GM08714 (cell line): ENCODE results near the gene PTGIR.

Source experiments
- H3K4me3 ChIP-seq: fragments of 200-500 bp; sonication (Bioruptor generic); 2 replicates; pipeline ENCODE4 v1.5.1; 2014; ENCODE audit warnings: mild to moderate bottlenecking, low read length, inconsistent platforms
- ZNF274 ChIP-seq: IDR thresholded peaks from 2 replicates; pipeline ENCODE4 v1.6.1; 2012; ENCODE audit warnings: mild to moderate bottlenecking, low read depth, low read length

PTGIR gene

DNA sequence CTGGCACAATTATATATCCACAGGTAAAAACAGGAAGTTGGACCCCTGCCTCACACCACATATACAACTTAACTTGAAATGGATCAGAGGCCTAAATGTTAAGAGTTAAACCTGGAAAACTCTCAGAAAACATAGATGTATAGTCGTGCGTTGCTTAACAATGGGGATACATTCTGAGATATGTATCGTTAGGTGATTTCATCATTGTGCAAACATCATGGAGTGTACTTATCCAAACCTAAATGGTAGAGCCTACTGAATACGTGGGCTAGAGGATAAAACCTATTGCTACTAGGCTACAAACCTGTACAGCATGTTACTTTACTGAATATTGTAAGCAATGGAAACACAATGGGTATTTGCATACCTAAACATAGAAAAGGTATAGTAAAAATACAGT is 38.6 kb downstream of the PTGIR start:
- TF ChIP-seq ZNF274: no peak
- H3K4me3 ChIP-seq: no peak overlapping the region

DNA sequence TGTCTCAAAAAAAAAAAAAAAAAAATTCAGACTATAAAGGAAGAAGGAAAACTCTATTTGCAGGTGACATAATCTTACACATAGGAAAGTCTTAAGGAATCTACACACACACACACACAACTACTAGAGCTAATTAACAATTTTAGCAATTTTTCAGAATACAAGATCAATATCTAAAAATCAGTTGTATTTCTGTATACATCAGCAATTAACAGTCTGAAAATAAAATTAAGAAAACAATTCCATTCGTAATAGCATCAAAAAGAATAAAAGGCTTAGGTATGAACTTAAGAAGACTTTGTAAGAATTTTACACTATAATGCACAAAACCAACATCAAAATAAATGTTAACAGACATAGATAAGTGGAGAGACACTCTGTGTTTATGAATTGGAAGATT is 39.4 kb downstream of the PTGIR start:
- H3K4me3 ChIP-seq: no peak overlapping the region
- TF ChIP-seq ZNF274: no peak

DNA sequence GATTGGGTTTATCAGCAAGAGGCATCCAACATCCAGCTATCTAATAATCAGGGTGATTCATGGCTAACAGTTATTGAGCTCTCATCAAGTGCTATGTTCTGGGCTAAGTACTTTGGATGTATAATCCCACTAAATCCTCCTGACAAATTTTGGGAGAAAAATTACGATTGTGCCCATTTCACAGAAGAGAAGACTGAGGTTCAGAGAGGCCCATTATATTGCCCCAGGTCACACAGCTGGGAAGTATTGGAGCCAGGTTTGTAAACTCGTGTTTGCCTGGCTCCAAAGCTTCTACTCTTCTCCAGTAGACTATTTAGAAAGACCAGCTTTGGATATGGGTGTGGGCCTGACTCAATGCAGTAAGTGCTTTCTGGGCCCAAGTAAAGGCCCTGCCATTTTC is 44.6 kb downstream of the PTGIR start:
- H3K4me3 ChIP-seq: no peak overlapping the region
- TF ChIP-seq ZNF274: no peak

DNA sequence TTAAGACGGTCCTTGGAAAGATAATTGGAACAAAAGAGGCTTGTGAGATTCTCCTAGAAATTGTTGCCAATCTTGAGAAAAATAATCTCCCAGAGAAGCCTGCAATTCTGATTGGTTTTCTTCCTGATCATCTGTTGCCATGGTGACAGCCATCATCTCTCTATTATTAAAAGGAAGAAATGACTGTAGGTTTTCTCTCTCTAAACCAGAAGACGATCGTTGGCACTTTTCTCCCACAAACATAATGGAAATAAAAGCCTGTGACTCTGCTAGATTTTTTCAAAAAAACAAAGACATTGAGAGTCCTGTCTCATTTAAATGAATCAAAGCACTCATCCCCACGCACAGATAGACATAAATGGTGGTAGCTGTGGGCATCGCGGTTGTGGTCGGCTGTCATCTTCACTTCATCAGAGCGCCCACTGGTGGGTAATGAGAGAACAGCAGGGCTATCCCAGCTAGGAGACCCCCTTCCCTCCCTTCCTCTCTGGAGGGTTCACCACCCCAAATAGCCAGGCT is 45.5 kb downstream of the PTGIR start:
- H3K4me3 ChIP-seq: no peak overlapping the region
- TF ChIP-seq ZNF274: no peak

DNA sequence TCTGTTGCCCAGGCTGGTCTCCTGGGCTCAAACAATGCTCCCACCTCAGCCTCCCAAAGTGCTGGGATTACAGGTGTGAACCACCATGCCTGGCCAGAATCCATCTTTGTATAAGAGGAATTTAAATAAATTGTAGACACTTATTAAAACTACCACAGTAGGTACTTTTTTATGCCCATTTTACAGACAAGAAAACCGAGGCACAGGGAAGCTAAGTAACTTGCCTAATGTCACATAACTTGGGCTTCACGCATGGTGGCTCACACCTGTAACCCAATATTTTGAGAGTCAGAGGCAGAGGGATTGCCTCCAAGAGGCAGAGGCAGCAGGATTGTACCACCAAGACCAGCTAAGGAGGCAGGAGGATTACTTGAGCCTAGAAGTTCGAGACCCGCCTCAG is 46.4 kb downstream of the PTGIR start:
- H3K4me3 ChIP-seq: no peak overlapping the region
- TF ChIP-seq ZNF274: no peak

DNA sequence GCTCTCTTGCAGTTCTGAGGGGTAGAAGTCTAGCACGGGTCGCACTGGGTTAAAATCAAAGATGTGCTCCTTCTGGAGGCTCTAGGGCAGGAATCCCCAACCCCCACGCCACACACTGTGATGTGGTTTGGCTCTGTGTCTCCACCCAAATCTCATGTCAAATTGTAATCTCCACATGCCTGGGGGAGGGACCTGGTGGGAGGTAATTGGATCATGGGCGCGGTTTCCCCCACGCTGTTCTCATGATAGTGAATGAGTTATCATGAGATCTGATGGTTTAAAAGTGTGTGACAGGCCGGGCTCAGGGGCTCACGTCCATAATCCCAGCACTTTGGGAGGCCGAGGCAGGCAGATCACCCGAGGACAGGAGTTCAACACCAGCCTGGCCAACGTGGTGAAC is 50.4 kb downstream of the PTGIR start:
- no peak overlapping the region for H3K4me3 ChIP-seq
- TF ChIP-seq ZNF274: no peak

DNA sequence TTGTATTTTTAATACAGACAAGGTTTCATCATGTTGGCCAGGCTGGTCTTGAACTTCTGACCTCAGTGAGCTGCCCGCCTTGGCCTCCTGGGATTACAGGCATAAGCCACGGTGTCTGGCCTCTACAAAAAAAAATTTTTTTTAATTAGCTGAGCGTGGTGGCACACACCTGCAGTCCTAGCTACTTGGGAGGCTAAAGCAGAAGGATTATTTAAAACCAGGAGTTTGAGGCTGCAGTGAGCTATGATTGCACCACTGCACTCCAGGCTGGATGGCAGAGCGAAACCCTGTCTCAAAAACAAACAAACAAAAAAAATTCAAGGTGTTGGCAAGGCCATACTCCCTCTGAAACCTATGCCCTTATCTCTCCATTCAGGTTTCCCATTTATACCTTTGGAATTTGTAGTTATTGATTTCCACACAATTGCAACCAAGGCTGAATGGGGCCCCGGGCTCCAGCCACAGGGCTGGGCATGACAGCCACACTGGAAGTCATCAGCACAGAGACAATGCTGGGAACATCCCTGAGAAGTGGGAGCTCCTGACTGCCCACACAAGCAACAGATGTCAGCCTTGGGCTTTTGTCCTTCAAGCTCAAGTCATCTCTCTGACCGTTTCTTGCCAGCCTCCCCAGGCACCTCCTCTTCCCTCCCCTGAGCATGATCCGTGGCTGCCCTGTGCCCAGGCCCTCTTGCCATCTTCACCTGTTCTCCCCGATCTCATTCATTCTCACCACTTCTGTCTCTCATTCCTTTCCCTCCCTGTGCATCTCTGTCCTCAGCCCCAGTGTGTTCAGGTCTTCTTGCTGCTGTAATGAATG is 51.0 kb downstream of the PTGIR start:
- TF ChIP-seq ZNF274: no peak
- no peak overlapping the region for H3K4me3 ChIP-seq

DNA sequence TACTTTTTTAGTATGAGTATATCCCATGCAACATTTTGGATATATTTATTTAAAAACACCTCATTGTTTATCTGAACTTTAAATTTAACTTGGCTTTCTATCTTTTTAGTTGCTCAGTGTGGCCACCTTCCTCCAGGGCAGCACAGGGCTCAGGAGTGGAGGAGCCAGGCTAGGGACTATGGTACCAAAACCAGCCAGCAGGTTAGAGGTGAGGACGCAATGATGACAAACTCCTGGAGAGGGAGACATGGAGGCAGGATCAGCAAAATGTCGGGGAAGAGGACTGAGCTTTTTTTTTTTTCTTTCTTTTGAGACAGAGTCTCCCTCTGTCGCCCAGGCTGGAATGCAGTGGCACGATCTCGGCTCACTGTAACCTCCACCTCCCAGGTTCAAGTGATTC is 53.4 kb downstream of the PTGIR start:
- no peak for TF ChIP-seq ZNF274
- H3K4me3 ChIP-seq: no peak overlapping the region
